HG03159 (cell line): ENCODE data around the gene PACRG.
A peak's percentile ranks its signal among the peaks of the same experiment; 100 is the strongest.

ENCODE experiments used
- ATAC-seq: cut with Tn5 transposase; IDR thresholded peaks from one replicate; pipeline ENCODE4 v1.9.1; 2021; ENCODE audit warnings: mild to moderate bottlenecking, moderate library complexity; ENCODE audit not compliant: unreplicated experiment

The PACRG gene

GRCh38 chr6:162998777-162999176 lies 271.0 kb downstream of the PACRG start:
- ATAC-seq = no peak

- no peak for ATAC-seq
Measured at GRCh38 chr6:162999575-163000285, 272.0 kb downstream of the PACRG start.

GRCh38 chr6:163001330-163001729 lies 273.6 kb downstream of the PACRG start:
- peak; percentile 99 for ATAC-seq

GRCh38 chr6:163008186-163008585 lies 280.4 kb downstream of the PACRG start:
- ATAC-seq = no peak

- no peak for ATAC-seq
Measured at GRCh38 chr6:163008626-163009025, 280.9 kb downstream of the PACRG start.

GRCh38 chr6:163010145-163010544 lies 282.4 kb downstream of the PACRG start:
- ATAC-seq = no peak

- ATAC-seq = no peak
Measured at GRCh38 chr6:163014736-163015135, 287.0 kb downstream of the PACRG start.

- no peak for ATAC-seq
Measured at GRCh38 chr6:163017801-163018200, 290.0 kb downstream of the PACRG start.

GRCh38 chr6:163019926-163020325 lies 292.2 kb downstream of the PACRG start:
- no peak for ATAC-seq

GRCh38 chr6:163021054-163021453 lies 293.3 kb downstream of the PACRG start:
- no peak for ATAC-seq

- no peak for ATAC-seq
Measured at GRCh38 chr6:163023700-163024099, 295.9 kb downstream of the PACRG start.

GRCh38 chr6:163026893-163027292 lies 299.1 kb downstream of the PACRG start:
- ATAC-seq = no peak

- no peak for ATAC-seq
Measured at GRCh38 chr6:163030980-163031379, 303.2 kb downstream of the PACRG start.

- ATAC-seq = no peak
Measured at GRCh38 chr6:163031931-163032330, 304.2 kb downstream of the PACRG start.

- no peak for ATAC-seq
Measured at GRCh38 chr6:163036160-163036645, 308.4 kb downstream of the PACRG start.

- no peak for ATAC-seq
Measured at GRCh38 chr6:163038317-163038716, 310.5 kb downstream of the PACRG start.

GRCh38 chr6:163048345-163048744 lies 320.6 kb downstream of the PACRG start:
- no peak for ATAC-seq

GRCh38 chr6:163053667-163054344 lies 326.0 kb downstream of the PACRG start:
- no peak for ATAC-seq

GRCh38 chr6:163054641-163055040 lies 326.9 kb downstream of the PACRG start:
- no peak for ATAC-seq

GRCh38 chr6:163057260-163057659 lies 329.5 kb downstream of the PACRG start:
- no peak for ATAC-seq

- no peak for ATAC-seq
Measured at GRCh38 chr6:163062790-163063189, 335.0 kb downstream of the PACRG start.

GRCh38 chr6:163063561-163063960 lies 335.8 kb downstream of the PACRG start:
- ATAC-seq = no peak
